ENCODE results near the gene EHF. TPM values are rescaled to one million over a fixed set of nuclear protein-coding genes. Genes with fewer than 3 reads are reported as not detected.

EHF gene
- total and polyA plus RNA-seq, 9 of the 15 experiments (the other 6 are each of a cell fraction or from before 2014, with no cell fraction given), result 0.04 to 0.54 (median 0.37) TPM

DNA sequence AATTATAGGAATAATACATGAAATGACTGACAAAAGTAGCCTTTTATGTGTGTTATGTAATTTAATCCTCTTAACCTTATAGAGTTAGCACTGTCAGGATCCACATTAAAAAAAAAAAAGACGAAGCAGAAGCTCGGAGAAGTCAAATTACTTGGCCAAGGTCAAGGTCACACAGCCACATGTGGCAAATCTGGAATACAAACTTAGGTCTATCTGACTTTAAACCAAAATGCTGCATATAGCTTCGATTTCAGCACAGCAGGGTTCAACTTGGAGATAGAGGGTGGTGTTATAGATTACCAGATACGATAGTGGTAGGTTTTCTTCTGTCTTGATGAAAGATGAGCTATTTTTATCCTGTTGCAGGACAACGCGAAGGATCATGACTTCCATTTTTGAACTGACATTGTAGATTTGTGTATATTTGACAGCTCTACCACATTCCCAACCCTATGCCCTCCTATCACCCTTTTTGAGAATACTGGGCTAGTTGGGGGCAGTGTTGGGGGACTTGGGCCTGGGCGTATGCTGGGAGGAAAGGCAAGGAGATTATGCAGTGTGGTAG is 11.6 kb upstream of the EHF start (continued):
- TF ChIP-seq, protein P1, sequence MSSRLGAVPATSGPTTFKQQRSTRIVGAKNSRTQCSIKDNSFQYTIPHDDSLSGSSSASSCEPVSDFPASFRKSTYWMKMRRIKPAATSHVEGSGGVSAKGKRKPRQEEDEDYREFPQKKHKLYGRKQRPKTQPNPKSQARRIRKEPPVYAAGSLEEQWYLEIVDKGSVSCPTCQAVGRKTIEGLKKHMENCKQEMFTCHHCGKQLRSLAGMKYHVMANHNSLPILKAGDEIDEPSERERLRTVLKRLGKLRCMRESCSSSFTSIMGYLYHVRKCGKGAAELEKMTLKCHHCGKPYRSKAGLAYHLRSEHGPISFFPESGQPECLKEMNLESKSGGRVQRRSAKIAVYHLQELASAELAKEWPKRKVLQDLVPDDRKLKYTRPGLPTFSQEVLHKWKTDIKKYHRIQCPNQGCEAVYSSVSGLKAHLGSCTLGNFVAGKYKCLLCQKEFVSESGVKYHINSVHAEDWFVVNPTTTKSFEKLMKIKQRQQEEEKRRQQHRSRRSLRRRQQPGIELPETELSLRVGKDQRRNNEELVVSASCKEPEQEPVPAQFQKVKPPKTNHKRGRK (tag; IDR thresholded peaks at IDR 0.05), result no peak
- 0 out of 2 replicates have a peak, but pooled peaks have one; percentile 15 for TF ChIP-seq NFRKB (IDR thresholded peaks at IDR 0.05; ENCODE audit: low read depth)
- peak; percentile 86 for TF ChIP-seq MEIS2 (IDR thresholded peaks at IDR 0.05; ENCODE audit: partially characterized antibody)
- TF ChIP-seq ZNF41 (CRISPR knock-in tag; conservative IDR thresholded peaks at IDR 0.05), result no peak
- TF ChIP-seq BRD9 (IDR thresholded peaks at IDR 0.05; ENCODE audit: low read depth, partially characterized antibody), result no peak
- TF ChIP-seq KDM1A (IDR thresholded peaks at IDR 0.05), result peak in 1 of 2 experiments; percentile 32; a peak in 1 of 4 replicates
- peak; percentile 94 for TF ChIP-seq ESRRA (IDR thresholded peaks at IDR 0.05; ENCODE audit: borderline replicate concordance, low read depth)
- TF ChIP-seq SREBF2 (CRISPR knock-in tag; IDR thresholded peaks at IDR 0.05), result no peak
- 0 out of 2 replicates have a peak, but pooled peaks have one; percentile 7 for TF ChIP-seq SMARCE1 (IDR thresholded peaks at IDR 0.05)
- TF ChIP-seq, protein P2, sequence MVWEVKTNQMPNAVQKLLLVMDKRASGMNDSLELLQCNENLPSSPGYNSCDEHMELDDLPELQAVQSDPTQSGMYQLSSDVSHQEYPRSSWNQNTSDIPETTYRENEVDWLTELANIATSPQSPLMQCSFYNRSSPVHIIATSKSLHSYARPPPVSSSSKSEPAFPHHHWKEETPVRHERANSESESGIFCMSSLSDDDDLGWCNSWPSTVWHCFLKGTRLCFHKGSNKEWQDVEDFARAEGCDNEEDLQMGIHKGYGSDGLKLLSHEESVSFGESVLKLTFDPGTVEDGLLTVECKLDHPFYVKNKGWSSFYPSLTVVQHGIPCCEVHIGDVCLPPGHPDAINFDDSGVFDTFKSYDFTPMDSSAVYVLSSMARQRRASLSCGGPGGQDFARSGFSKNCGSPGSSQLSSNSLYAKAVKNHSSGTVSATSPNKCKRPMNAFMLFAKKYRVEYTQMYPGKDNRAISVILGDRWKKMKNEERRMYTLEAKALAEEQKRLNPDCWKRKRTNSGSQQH (CRISPR knock-in tag; IDR thresholded peaks at IDR 0.05), result no peak
- TF ChIP-seq SOX6 (IDR thresholded peaks at IDR 0.05), result peak; percentile 20; the same call in 1 of the 2 replicates

Data from K562 (cell line).